K562 (cell line): Measurements from ENCODE around the gene COX5A. TPM values are rescaled to one million over a fixed set of nuclear protein-coding genes. Genes with fewer than 3 reads are reported as not detected.

ENCODE experiments used
- CBX2 ChIP-seq: fragments of 200-600 bp; sonication (generic); IDR thresholded peaks from one replicate; pipeline ENCODE4 v1.6.1; 2012; ENCODE audit warnings: mild to moderate bottlenecking, low read length, inconsistent platforms; ENCODE audit not compliant: insufficient read depth, poor library complexity, severe bottlenecking
- COPS2 ChIP-seq: fragments of 450-650 bp; conservative IDR thresholded peaks from 2 replicates; pipeline ENCODE4 v1.6.1; 2016; ENCODE audit warnings: mild to moderate bottlenecking, moderate library complexity
- DACH1 ChIP-seq: fragments of 450-650 bp; IDR thresholded peaks from 2 replicates; pipeline ENCODE4 v1.6.1; 2018; ENCODE audit not compliant: partially characterized antibody
- IRF1 ChIP-seq: sonication (generic); formaldehyde crosslinking; IDR thresholded peaks from 2 replicates; pipeline ENCODE4 v1.8.0; 2022; ENCODE audit warnings: missing genetic modification reagents, mild to moderate bottlenecking, borderline replicate concordance
- KDM2B ChIP-seq: fragments of 250-450 bp; sonication (Bioruptor Pico); IDR thresholded peaks from 2 replicates; pipeline ENCODE4 v1.8.0; 2021; ENCODE audit warnings: mild to moderate bottlenecking, moderate library complexity
- KHSRP ChIP-seq: fragments of 450-650 bp; IDR thresholded peaks from 2 replicates; pipeline ENCODE4 v1.6.1; 2017
- LARP7 ChIP-seq: fragments of 450-650 bp; IDR thresholded peaks from 2 replicates; pipeline ENCODE4 v1.6.1; 2016
- MEIS2 ChIP-seq: fragments of 450-650 bp; IDR thresholded peaks from 2 replicates; pipeline ENCODE4 v1.6.1; 2014; ENCODE audit warnings: mild to moderate bottlenecking; ENCODE audit not compliant: partially characterized antibody
- MTA3 ChIP-seq: fragments of 450-650 bp; formaldehyde crosslinking; IDR thresholded peaks from 2 replicates; pipeline ENCODE4 v1.6.1; 2017; ENCODE audit warnings: mild to moderate bottlenecking, borderline replicate concordance
- NCOR1 ChIP-seq: fragments of 450-650 bp; IDR thresholded peaks from 2 replicates; pipeline ENCODE4 v1.6.1; 2016; ENCODE audit warnings: mild to moderate bottlenecking, moderate library complexity
- NR4A1 ChIP-seq, 2 experiments: fragments of 250-450 bp in 1 of 2; fragments of 450-650 bp in 1 of 2; sonication (Bioruptor Pico) in 1 of 2; IDR thresholded peaks; 2 replicates each; pipeline versions ENCODE4 v1.4.0 to v1.6.1; 2016 to 2020; ENCODE audit warnings: mild to moderate bottlenecking in 2 of 2, missing compliant biosample characterization in 1 of 2, missing genetic modification characterization in 1 of 2, moderate library complexity in 1 of 2
- PTTG1 ChIP-seq: fragments of 450-650 bp; IDR thresholded peaks from 2 replicates; pipeline ENCODE4 v1.6.1; 2016; ENCODE audit warnings: low read depth, mild to moderate bottlenecking, missing genetic modification characterization, missing compliant biosample characterization
- RFX7 ChIP-seq: fragments of 250-450 bp; sonication (Bioruptor Pico); IDR thresholded peaks from 2 replicates; pipeline ENCODE4 v1.5.1; 2021; ENCODE audit warnings: mild to moderate bottlenecking
- SRF ChIP-seq, 2 experiments: fragments of 250-450, 450-650 bp in 1 of 2; sonication (Bioruptor Pico) in 1 of 2; sonication (generic) in 1 of 2; formaldehyde crosslinking; IDR thresholded peaks; 2 replicates each; pipeline versions ENCODE4 v1.5.0 to v1.5.1; 2020 to 2022; ENCODE audit warnings: mild to moderate bottlenecking in 1 of 2, missing genetic modification reagents in 1 of 2
- THRAP3 ChIP-seq: fragments of 450-650 bp; IDR thresholded peaks from 2 replicates; pipeline ENCODE4 v1.6.1; 2016; ENCODE audit warnings: mild to moderate bottlenecking, inconsistent platforms, borderline replicate concordance
- U2AF2 ChIP-seq: fragments of 200-400 bp; formaldehyde crosslinking; optimal IDR thresholded peaks from 2 replicates; pipeline ENCODE3; 2017; ENCODE audit warnings: low read depth, mild to moderate bottlenecking, low read length
- ZBTB1 ChIP-seq: sonication (generic); formaldehyde crosslinking; IDR thresholded peaks from 2 replicates; pipeline ENCODE4 v1.8.1; 2023; ENCODE audit warnings: missing genetic modification reagents, low read depth, mild to moderate bottlenecking, borderline replicate concordance
- ZKSCAN8 ChIP-seq: fragments of 200-800 bp; sonication (Bioruptor generic); IDR thresholded peaks from 2 replicates; pipeline ENCODE4 v1.6.1; 2016; ENCODE audit warnings: missing genetic modification characterization, missing compliant biosample characterization
- ZNF12 ChIP-seq: sonication (generic); formaldehyde crosslinking; IDR thresholded peaks from 2 replicates; pipeline ENCODE4 v1.4.0; 2020; ENCODE audit warnings: mild to moderate bottlenecking, missing genetic modification reagents
- ZNF316 ChIP-seq: fragments of 450-650 bp; IDR thresholded peaks from 2 replicates; pipeline ENCODE4 v1.6.1; 2016
- polyA plus RNA-seq, 8 experiments: library from polyadenylated mRNA; depleted of rRNA in 4 of 8; stranded (reverse) in 5 of 8; unstranded in 3 of 8; fragments of >200 nt; fragmentation: Nextera tagmentation in 2 of 8; fragmentation: Illumina TruSeq in 1 of 8; extraction: Ambion mirVana in 2 of 8; extraction: Trizol in 1 of 8; gene quantifications; 2 replicates each; pipeline versions ENCODE4 v1.2.1 to v1.2.3, GENCODE V29; 2011 to 2014; ENCODE audit warnings: inconsistent platforms in 1 of 8, missing spikeins in 1 of 8
- total RNA-seq, 7 experiments: library from RNA; depleted of rRNA in 6 of 7; stranded (reverse); fragments of >200 nt in 6 of 7; fragmentation: Illumina TruSeq in 2 of 7; extraction: Trizol in 2 of 7; gene quantifications; 2 replicates each; pipeline versions ENCODE4 v1.2.1 to v1.2.3, GENCODE V29; 2011 to 2021; ENCODE audit warnings: low replicate concordance in 1 of 7
- TF ChIP-seq, protein P1 (sequence below): fragments of 200-400 bp; formaldehyde crosslinking; IDR thresholded peaks from 2 replicates; pipeline ENCODE4 v1.6.1; 2017; ENCODE audit warnings: mild to moderate bottlenecking, low read depth, low read length, moderate library complexity
- TF ChIP-seq, protein P2 (sequence below): fragments of 450-650 bp; conservative IDR thresholded peaks from 2 replicates; pipeline ENCODE4 v1.6.1; 2016; ENCODE audit warnings: missing genetic modification characterization, low read depth, mild to moderate bottlenecking, missing compliant biosample characterization, moderate library complexity
- TF ChIP-seq, protein P3 (sequence below): sonication (generic); formaldehyde crosslinking; IDR thresholded peaks from 2 replicates; pipeline ENCODE4 v1.8.0; 2022; ENCODE audit warnings: mild to moderate bottlenecking, missing genetic modification reagents
- TF ChIP-seq, protein P4 (sequence below): sonication (generic); IDR thresholded peaks from 2 replicates; pipeline ENCODE4 v1.6.1; 2016

Gene COX5A
- total and polyA plus RNA-seq, 9 of the 15 experiments (the other 6 are each of a cell fraction or from before 2014, with no cell fraction given): 86.8 to 553 (median 371) TPM

GRCh38 chr15:74889883-74890664 is 47.8 kb downstream of the COX5A start, which contains the start of gene MPI (continued):
- TF ChIP-seq, protein P1, sequence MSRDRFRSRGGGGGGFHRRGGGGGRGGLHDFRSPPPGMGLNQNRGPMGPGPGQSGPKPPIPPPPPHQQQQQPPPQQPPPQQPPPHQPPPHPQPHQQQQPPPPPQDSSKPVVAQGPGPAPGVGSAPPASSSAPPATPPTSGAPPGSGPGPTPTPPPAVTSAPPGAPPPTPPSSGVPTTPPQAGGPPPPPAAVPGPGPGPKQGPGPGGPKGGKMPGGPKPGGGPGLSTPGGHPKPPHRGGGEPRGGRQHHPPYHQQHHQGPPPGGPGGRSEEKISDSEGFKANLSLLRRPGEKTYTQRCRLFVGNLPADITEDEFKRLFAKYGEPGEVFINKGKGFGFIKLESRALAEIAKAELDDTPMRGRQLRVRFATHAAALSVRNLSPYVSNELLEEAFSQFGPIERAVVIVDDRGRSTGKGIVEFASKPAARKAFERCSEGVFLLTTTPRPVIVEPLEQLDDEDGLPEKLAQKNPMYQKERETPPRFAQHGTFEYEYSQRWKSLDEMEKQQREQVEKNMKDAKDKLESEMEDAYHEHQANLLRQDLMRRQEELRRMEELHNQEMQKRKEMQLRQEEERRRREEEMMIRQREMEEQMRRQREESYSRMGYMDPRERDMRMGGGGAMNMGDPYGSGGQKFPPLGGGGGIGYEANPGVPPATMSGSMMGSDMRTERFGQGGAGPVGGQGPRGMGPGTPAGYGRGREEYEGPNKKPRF: no peak
- TF ChIP-seq NCOR1: no peak
- no peak for TF ChIP-seq DACH1
- TF ChIP-seq KDM2B (CRISPR knock-in tag): no peak
- no peak for TF ChIP-seq LARP7
- no peak for TF ChIP-seq RFX7 (CRISPR knock-in tag)
- no peak for TF ChIP-seq U2AF2
- TF ChIP-seq, protein P2, sequence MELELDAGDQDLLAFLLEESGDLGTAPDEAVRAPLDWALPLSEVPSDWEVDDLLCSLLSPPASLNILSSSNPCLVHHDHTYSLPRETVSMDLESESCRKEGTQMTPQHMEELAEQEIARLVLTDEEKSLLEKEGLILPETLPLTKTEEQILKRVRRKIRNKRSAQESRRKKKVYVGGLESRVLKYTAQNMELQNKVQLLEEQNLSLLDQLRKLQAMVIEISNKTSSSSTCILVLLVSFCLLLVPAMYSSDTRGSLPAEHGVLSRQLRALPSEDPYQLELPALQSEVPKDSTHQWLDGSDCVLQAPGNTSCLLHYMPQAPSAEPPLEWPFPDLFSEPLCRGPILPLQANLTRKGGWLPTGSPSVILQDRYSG (tag): no peak
- TF ChIP-seq MTA3: no peak
- TF ChIP-seq KHSRP: no peak
- peak in 1 of 2 experiments; percentile 16; a peak in 1 of 4 replicates for TF ChIP-seq SRF (CRISPR knock-in tag; IDR thresholded peaks at IDR 0.05)
- TF ChIP-seq, protein P3, sequence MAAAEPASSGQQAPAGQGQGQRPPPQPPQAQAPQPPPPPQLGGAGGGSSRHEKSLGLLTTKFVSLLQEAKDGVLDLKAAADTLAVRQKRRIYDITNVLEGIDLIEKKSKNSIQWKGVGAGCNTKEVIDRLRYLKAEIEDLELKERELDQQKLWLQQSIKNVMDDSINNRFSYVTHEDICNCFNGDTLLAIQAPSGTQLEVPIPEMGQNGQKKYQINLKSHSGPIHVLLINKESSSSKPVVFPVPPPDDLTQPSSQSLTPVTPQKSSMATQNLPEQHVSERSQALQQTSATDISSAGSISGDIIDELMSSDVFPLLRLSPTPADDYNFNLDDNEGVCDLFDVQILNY (CRISPR knock-in tag): no peak
- no peak for TF ChIP-seq NR4A1 (CRISPR knock-in tag; IDR thresholded peaks at IDR 0.05)
- no peak for TF ChIP-seq NR4A1 (tag; IDR thresholded peaks at IDR 0.05)
- no peak for TF ChIP-seq THRAP3
- TF ChIP-seq IRF1 (CRISPR knock-in tag): no peak
- TF ChIP-seq ZBTB1 (CRISPR knock-in tag): no peak
- TF ChIP-seq, protein P4, sequence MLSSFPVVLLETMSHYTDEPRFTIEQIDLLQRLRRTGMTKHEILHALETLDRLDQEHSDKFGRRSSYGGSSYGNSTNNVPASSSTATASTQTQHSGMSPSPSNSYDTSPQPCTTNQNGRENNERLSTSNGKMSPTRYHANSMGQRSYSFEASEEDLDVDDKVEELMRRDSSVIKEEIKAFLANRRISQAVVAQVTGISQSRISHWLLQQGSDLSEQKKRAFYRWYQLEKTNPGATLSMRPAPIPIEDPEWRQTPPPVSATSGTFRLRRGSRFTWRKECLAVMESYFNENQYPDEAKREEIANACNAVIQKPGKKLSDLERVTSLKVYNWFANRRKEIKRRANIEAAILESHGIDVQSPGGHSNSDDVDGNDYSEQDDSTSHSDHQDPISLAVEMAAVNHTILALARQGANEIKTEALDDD: no peak
- no peak for TF ChIP-seq PTTG1 (tag)
- no peak for TF ChIP-seq ZNF316
- TF ChIP-seq ZNF12 (CRISPR knock-in tag): no peak
- no peak for TF ChIP-seq COPS2
- no peak for TF ChIP-seq CBX2
- TF ChIP-seq MEIS2: no peak
- no peak for TF ChIP-seq ZKSCAN8 (CRISPR knock-in tag)
